ENCODE results near the gene ZRANB1.

DNA sequence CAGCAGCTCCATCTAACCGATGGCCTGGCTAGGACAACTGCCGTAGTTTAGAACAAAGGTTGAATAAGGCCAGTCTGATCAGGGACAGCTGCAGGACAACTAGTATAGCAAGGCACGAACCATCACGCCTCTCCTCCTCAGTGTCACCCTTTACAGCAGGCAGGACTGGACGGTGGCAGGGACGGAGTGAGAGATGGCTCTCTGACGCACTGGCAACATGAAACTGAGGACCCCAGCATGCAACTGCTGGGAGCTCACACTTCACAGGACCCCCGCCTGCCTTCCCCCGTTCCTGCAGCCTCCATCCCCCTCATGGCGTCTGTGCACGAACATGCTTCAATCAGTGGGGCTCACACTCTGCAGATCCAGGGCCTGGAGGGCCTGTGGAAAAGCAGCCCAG lies 53.7 kb downstream of the ZRANB1 start:
- TF ChIP-seq, protein P1, sequence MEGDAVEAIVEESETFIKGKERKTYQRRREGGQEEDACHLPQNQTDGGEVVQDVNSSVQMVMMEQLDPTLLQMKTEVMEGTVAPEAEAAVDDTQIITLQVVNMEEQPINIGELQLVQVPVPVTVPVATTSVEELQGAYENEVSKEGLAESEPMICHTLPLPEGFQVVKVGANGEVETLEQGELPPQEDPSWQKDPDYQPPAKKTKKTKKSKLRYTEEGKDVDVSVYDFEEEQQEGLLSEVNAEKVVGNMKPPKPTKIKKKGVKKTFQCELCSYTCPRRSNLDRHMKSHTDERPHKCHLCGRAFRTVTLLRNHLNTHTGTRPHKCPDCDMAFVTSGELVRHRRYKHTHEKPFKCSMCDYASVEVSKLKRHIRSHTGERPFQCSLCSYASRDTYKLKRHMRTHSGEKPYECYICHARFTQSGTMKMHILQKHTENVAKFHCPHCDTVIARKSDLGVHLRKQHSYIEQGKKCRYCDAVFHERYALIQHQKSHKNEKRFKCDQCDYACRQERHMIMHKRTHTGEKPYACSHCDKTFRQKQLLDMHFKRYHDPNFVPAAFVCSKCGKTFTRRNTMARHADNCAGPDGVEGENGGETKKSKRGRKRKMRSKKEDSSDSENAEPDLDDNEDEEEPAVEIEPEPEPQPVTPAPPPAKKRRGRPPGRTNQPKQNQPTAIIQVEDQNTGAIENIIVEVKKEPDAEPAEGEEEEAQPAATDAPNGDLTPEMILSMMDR (conservative IDR thresholded peaks at IDR 0.05; ENCODE audit: low read depth in 2 of 2) = no peak
- TF ChIP-seq, protein P2, sequence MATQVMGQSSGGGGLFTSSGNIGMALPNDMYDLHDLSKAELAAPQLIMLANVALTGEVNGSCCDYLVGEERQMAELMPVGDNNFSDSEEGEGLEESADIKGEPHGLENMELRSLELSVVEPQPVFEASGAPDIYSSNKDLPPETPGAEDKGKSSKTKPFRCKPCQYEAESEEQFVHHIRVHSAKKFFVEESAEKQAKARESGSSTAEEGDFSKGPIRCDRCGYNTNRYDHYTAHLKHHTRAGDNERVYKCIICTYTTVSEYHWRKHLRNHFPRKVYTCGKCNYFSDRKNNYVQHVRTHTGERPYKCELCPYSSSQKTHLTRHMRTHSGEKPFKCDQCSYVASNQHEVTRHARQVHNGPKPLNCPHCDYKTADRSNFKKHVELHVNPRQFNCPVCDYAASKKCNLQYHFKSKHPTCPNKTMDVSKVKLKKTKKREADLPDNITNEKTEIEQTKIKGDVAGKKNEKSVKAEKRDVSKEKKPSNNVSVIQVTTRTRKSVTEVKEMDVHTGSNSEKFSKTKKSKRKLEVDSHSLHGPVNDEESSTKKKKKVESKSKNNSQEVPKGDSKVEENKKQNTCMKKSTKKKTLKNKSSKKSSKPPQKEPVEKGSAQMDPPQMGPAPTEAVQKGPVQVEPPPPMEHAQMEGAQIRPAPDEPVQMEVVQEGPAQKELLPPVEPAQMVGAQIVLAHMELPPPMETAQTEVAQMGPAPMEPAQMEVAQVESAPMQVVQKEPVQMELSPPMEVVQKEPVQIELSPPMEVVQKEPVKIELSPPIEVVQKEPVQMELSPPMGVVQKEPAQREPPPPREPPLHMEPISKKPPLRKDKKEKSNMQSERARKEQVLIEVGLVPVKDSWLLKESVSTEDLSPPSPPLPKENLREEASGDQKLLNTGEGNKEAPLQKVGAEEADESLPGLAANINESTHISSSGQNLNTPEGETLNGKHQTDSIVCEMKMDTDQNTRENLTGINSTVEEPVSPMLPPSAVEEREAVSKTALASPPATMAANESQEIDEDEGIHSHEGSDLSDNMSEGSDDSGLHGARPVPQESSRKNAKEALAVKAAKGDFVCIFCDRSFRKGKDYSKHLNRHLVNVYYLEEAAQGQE (IDR thresholded peaks at IDR 0.05; ENCODE audit: unreplicated experiment) = no peak
- TF ChIP-seq POLR2AphosphoS5 (IDR thresholded peaks at IDR 0.05; ENCODE audit: low read depth) (no peak), EZH2 (IDR thresholded peaks at IDR 0.05; ENCODE audit: low read depth, unreplicated experiment) (no peak), EZH2phosphoT487 (IDR thresholded peaks at IDR 0.05; ENCODE audit: unreplicated experiment) (no peak), CREB1 (CRISPR knock-in tag; IDR thresholded peaks at IDR 0.05; ENCODE audit: low read depth) (no peak), STAT1 (IDR thresholded peaks at IDR 0.05; ENCODE audit: unreplicated experiment) (no peak), ZNF114 (CRISPR knock-in tag; IDR thresholded peaks at IDR 0.05) (no peak)
- TF ChIP-seq, protein P3, sequence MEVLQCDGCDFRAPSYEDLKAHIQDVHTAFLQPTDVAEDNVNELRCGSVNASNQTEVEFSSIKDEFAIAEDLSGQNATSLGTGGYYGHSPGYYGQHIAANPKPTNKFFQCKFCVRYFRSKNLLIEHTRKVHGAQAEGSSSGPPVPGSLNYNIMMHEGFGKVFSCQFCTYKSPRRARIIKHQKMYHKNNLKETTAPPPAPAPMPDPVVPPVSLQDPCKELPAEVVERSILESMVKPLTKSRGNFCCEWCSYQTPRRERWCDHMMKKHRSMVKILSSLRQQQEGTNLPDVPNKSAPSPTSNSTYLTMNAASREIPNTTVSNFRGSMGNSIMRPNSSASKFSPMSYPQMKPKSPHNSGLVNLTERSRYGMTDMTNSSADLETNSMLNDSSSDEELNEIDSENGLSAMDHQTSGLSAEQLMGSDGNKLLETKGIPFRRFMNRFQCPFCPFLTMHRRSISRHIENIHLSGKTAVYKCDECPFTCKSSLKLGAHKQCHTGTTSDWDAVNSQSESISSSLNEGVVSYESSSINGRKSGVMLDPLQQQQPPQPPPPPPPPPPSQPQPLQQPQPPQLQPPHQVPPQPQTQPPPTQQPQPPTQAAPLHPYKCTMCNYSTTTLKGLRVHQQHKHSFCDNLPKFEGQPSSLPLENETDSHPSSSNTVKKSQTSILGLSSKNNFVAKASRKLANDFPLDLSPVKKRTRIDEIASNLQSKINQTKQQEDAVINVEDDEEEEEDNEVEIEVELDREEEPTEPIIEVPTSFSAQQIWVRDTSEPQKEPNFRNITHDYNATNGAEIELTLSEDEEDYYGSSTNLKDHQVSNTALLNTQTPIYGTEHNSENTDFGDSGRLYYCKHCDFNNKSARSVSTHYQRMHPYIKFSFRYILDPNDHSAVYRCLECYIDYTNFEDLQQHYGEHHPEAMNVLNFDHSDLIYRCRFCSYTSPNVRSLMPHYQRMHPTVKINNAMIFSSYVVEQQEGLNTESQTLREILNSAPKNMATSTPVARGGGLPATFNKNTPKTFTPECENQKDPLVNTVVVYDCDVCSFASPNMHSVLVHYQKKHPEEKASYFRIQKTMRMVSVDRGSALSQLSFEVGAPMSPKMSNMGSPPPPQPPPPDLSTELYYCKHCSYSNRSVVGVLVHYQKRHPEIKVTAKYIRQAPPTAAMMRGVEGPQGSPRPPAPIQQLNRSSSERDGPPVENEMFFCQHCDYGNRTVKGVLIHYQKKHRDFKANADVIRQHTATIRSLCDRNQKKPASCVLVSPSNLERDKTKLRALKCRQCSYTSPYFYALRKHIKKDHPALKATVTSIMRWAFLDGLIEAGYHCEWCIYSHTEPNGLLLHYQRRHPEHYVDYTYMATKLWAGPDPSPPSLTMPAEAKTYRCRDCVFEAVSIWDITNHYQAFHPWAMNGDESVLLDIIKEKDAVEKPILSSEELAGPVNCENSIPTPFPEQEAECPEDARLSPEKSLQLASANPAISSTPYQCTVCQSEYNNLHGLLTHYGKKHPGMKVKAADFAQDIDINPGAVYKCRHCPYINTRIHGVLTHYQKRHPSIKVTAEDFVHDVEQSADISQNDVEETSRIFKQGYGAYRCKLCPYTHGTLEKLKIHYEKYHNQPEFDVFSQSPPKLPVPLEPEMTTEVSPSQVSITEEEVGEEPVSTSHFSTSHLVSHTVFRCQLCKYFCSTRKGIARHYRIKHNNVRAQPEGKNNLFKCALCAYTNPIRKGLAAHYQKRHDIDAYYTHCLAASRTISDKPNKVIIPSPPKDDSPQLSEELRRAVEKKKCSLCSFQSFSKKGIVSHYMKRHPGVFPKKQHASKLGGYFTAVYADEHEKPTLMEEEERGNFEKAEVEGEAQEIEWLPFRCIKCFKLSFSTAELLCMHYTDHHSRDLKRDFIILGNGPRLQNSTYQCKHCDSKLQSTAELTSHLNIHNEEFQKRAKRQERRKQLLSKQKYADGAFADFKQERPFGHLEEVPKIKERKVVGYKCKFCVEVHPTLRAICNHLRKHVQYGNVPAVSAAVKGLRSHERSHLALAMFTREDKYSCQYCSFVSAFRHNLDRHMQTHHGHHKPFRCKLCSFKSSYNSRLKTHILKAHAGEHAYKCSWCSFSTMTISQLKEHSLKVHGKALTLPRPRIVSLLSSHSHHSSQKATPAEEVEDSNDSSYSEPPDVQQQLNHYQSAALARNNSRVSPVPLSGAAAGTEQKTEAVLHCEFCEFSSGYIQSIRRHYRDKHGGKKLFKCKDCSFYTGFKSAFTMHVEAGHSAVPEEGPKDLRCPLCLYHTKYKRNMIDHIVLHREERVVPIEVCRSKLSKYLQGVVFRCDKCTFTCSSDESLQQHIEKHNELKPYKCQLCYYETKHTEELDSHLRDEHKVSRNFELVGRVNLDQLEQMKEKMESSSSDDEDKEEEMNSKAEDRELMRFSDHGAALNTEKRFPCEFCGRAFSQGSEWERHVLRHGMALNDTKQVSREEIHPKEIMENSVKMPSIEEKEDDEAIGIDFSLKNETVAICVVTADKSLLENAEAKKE (CRISPR knock-in tag; IDR thresholded peaks at IDR 0.05) = no peak
- TF ChIP-seq, protein P4, sequence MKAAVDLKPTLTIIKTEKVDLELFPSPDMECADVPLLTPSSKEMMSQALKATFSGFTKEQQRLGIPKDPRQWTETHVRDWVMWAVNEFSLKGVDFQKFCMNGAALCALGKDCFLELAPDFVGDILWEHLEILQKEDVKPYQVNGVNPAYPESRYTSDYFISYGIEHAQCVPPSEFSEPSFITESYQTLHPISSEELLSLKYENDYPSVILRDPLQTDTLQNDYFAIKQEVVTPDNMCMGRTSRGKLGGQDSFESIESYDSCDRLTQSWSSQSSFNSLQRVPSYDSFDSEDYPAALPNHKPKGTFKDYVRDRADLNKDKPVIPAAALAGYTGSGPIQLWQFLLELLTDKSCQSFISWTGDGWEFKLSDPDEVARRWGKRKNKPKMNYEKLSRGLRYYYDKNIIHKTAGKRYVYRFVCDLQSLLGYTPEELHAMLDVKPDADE (IDR thresholded peaks at IDR 0.05) = no peak
